Measurements from ENCODE around the gene BBLN.

The BBLN gene

DNA sequence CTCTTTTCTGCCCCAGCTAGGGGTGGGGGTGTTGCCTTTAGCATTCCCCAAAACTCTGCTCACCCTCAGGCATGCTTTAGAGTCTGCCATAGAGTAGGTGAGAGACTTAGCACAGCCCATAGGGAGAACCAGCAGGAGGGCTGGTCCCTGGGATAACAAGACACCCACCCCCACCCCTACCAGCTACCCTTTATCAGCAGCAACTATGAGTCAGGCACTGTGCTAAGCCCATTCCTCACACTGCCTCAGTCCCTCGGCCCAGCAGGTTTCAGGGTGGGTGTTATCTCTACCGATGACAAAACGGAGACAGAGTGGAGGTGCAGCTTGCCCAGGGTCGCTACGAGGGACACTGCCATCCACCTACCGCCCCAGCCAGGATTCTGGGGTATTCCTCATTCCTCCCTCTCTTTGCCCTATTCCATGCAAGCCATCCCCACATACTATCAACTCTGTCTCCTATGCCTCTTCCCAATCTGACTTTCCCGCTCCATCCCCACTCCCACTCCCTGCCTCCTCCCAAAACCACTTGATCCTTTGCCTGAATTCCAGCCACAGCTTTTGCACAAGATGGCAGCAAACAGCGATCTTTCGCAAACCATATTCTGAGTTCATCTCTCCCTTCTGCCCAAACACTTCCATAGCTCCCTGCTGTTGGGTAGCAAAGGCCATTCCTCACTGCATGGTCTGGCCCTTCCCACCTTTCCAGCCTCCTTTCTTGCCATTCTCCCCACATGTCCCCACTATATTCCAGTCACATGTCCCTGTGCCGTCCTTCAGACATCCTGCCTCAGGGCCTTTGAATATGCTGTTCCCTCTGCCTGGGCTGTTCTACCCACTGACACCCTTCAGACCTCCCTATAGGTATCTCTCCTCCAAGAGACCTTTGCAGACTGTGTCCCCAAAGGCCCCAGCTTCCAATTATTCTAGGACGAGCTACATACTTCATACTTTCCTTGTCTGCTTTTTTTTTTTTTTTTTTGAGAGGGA, 26.2 kb downstream of the BBLN start:
- Histone ChIP-seq H3K4me3 (no peak overlapping the region), H3K27ac (no peak overlapping the region), H3K36me3 (peaks cover 28 to 69% (median 39%) of the 10 kb centered on the region in 3 donors), H3K9me3 (no peaks in the 10 kb centered on the region), H3K4me1 (peaks cover 0 to 12% (median 12%) of the 10 kb centered on the region in 4 donors), H3K27me3 (no peaks in the 10 kb centered on the region)
- DNase-seq: no peak
- TF ChIP-seq, protein P1, sequence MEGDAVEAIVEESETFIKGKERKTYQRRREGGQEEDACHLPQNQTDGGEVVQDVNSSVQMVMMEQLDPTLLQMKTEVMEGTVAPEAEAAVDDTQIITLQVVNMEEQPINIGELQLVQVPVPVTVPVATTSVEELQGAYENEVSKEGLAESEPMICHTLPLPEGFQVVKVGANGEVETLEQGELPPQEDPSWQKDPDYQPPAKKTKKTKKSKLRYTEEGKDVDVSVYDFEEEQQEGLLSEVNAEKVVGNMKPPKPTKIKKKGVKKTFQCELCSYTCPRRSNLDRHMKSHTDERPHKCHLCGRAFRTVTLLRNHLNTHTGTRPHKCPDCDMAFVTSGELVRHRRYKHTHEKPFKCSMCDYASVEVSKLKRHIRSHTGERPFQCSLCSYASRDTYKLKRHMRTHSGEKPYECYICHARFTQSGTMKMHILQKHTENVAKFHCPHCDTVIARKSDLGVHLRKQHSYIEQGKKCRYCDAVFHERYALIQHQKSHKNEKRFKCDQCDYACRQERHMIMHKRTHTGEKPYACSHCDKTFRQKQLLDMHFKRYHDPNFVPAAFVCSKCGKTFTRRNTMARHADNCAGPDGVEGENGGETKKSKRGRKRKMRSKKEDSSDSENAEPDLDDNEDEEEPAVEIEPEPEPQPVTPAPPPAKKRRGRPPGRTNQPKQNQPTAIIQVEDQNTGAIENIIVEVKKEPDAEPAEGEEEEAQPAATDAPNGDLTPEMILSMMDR (IDR thresholded peaks at IDR 0.05): no peak
- intact Hi-C loops (cut with DNase I; ENCODE audit: low total_unique reads): no loop called here

DNA sequence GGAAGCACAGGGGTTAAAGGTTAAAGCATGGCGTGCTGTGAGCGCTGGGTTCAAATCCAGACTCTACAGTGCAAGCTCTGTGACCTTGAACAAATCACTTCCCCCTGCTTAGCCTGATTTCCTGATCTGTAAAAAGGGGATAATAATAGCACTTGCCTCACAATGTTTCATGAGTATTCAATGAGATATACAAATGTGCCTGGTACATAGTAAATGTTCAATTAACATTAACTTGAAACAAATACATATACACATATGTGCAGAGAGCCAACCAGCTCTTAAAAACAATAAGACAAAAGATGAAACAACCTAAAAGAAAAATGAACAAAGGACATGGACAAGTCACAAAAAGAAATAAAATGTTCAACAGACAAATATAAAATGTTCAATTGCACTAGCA, 27.3 kb downstream of the BBLN start:
- H3K36me3 ChIP-seq: peaks cover 28 to 67% (median 37%) of the 10 kb centered on the region in 3 donors
- H3K27me3 ChIP-seq: no peaks in the 10 kb centered on the region
- TF ChIP-seq, protein P1 (IDR thresholded peaks at IDR 0.05): no peak
- no peak overlapping the region for H3K4me3 ChIP-seq
- peaks cover 0 to 16% (median 14%) of the 10 kb centered on the region in 4 donors for H3K4me1 ChIP-seq
- no peak overlapping the region for H3K27ac ChIP-seq
- intact Hi-C loops (cut with DNase I; ENCODE audit: low total_unique reads): no loop called here
- no peaks in the 10 kb centered on the region for H3K9me3 ChIP-seq
- no peak for DNase-seq

DNA sequence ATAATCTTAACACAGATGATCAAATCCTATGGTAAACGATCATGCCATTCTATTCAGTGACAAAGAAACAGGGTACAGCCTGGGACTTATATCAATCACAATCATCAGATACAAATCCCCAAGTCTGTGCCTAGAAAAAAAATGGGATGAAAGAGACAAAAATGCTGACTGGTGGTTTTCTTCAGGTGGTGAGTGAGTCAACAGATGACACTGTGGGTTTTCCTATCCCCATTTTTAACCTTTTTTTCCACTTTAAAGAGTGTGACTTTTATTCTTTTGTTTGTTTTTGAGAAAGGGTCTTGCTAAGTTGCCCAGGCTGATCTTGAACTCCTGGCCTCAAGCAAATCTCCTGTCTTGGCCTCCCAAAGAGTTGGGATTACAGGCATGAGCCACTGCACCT, 28.1 kb downstream of the BBLN start:
- intact Hi-C loops (cut with DNase I; ENCODE audit: low total_unique reads): no loop called here
- TF ChIP-seq, protein P1 (IDR thresholded peaks at IDR 0.05): no peak
- no peak for DNase-seq
- Histone ChIP-seq H3K27ac (no peak overlapping the region), H3K36me3 (peaks cover 24 to 58% (median 29%) of the 10 kb centered on the region in 3 donors), H3K4me1 (peaks cover 0 to 22% (median 16%) of the 10 kb centered on the region in 4 donors), H3K4me3 (no peak overlapping the region), H3K9me3 (no peaks in the 10 kb centered on the region), H3K27me3 (no peaks in the 10 kb centered on the region)

DNA sequence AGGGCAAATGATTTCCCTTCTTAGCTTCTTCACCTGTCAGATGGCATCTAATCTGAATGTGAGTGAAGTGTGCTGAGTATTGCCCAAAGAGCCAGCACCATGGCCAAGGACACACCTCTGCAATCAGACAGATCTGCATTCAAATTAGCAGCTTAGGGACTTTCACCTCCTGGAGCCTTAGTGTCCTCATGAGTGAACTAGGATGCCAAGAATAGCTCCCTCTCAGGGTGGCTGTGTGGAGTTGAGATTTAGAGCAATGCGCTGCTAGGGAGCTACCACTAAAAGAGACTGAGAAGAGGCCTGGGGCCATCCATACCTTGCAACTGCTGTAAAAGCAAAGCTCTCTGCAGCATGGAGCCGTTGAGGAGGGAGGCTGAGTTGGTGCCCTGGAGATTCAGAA, 29.9 kb downstream of the BBLN start:
- Histone ChIP-seq H3K27me3 (no peaks in the 10 kb centered on the region), H3K4me1 (peaks cover 0 to 28% (median 18%) of the 10 kb centered on the region in 4 donors), H3K4me3 (peak overlapping the region; percentile 58 to 86), H3K36me3 (peaks cover 15 to 42% (median 15%) of the 10 kb centered on the region in 3 donors), H3K9me3 (no peaks in the 10 kb centered on the region), H3K27ac (peak overlapping the region in 1 of 2 donors; percentile 95)
- TF ChIP-seq, protein P1 (IDR thresholded peaks at IDR 0.05): no peak
- intact Hi-C loops (cut with DNase I; ENCODE audit: low total_unique reads): no loop called here
- DNase-seq: no peak

DNA sequence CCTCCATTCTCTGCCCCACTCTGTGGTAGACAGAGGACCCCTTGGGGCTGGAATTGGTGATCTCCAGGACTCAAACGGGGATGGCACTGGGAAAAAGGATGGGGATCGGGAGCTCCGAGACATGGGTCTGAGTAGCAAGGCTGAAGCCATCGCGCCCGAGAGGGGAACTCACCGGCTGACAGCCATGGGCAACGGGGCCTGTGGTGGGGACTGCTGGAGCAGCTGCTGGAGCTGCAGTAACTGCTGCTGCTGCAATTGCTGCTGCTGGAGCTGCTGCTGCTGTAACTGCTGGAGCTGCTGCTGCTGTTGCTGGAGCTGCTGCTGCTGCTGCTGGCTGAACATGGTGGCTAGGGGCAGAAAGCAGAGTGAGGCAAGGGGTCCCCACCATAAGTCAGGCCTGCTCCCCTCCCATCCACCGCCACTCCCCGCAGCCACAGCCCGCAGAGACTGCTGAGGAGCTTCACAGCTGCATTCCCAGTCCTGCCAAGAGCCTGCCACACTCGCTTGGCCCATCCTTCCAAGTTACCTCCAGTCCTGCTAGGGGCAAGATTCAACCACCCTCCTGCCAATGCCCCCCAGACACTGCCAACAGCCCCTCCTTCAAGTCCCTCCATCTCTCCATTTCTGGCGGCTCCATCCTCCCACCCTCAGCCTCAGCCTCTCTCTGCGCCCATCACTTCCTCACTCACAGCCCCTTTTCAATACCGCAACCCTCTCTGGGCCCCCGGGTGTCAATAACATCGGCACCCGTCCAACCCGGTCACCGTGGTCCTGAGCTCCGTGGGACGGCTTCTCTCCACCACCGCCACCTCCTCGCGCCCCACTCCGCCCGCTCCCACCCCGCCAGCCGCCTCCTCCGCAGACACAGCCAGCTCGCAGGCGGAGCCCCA, 30.7 kb downstream of the BBLN start:
- H3K4me1 ChIP-seq: peaks cover 0 to 28% (median 18%) of the 10 kb centered on the region in 4 donors
- intact Hi-C loops (cut with DNase I; ENCODE audit: low total_unique reads): no loop called here
- H3K36me3 ChIP-seq: peaks cover 7 to 35% (median 8%) of the 10 kb centered on the region in 3 donors
- no peaks in the 10 kb centered on the region for H3K27me3 ChIP-seq
- peak in 1 of 2 donors; percentile 35 for DNase-seq
- peak overlapping the region; percentile 88 to 95 for H3K27ac ChIP-seq
- H3K9me3 ChIP-seq: no peaks in the 10 kb centered on the region
- TF ChIP-seq, protein P1 (IDR thresholded peaks at IDR 0.05): no peak
- H3K4me3 ChIP-seq: peak overlapping the region; percentile 58 to 86

Data from tibial artery (tissue), 4 donors.